ENCODE data around the gene TBC1D2B.

Gene TBC1D2B

DNA sequence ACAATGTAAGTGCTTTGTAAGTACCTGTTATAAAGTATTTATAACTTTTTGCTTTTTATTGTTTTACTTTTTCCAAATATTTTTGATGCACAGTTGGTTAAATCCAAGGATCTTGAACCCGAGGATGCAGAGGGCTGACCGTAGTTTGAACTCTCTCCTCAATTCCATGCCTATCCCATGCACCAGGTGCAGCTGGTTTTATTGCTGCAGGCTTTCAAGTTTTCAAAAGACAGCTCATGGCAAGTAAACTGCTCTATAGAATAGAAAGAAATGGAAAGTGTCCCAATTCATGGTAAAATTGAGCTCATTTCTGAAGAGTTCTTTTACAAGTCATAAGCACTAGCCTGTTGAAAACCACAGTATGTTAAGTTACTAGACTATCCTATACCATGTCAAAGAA, 131.9 kb downstream of the TBC1D2B start:
- TF ChIP-seq, protein P1, sequence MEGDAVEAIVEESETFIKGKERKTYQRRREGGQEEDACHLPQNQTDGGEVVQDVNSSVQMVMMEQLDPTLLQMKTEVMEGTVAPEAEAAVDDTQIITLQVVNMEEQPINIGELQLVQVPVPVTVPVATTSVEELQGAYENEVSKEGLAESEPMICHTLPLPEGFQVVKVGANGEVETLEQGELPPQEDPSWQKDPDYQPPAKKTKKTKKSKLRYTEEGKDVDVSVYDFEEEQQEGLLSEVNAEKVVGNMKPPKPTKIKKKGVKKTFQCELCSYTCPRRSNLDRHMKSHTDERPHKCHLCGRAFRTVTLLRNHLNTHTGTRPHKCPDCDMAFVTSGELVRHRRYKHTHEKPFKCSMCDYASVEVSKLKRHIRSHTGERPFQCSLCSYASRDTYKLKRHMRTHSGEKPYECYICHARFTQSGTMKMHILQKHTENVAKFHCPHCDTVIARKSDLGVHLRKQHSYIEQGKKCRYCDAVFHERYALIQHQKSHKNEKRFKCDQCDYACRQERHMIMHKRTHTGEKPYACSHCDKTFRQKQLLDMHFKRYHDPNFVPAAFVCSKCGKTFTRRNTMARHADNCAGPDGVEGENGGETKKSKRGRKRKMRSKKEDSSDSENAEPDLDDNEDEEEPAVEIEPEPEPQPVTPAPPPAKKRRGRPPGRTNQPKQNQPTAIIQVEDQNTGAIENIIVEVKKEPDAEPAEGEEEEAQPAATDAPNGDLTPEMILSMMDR (IDR thresholded peaks at IDR 0.05; ENCODE audit: borderline replicate concordance, insufficient read depth, low read depth, low read length) = no peak
- H3K4me3 ChIP-seq (ENCODE audit: low read depth, low read length) = no peak overlapping the region
